IMR-90 (cell line): Measurements from ENCODE around the gene MARCHF3. TPM values are rescaled to one million over a fixed set of nuclear protein-coding genes. Genes with fewer than 3 reads are reported as not detected.

Experiments used
- ATAC-seq: fragments of 200-7000 bp; cut with Tn5 transposase; 2 replicates; pipeline ENCODE4 v1.9.1; 2020; ENCODE audit warnings: low read depth, mild to moderate bottlenecking, moderate library complexity
- BruUV-seq: library from RNA; stranded (reverse); fragments of 400-500 nt; replicated peaks from 2 replicates; lab custom pipeline; 2021; lab: Mats Ljungman, UMichigan
- CTCF ChIA-PET: fragments of 300-600 bp; formaldehyde crosslinking; extraction: SDS; loops from one replicate; lab custom pipeline; 2021; ENCODE audit warnings: antibody characterized with exemption; lab: Yijun Ruan, JAX
- POLR2A ChIA-PET: fragments of 300-600 bp; sonication (Branson Sonifier 250); formaldehyde crosslinking; loops from one replicate; lab custom pipeline; 2022; ENCODE audit warnings: antibody characterized with exemption; ENCODE audit not compliant: unreplicated experiment; lab: Charles Lee
- DNase-seq: peaks from one replicate; pipeline ENCODE4 v3.0.0; 2013
- H2AFZ ChIP-seq: replicated peaks from 2 replicates; pipeline ENCODE3; 2013; ENCODE audit warnings: low read length, mild to moderate bottlenecking; ENCODE audit not compliant: poor library complexity
- H2AK5ac ChIP-seq: 2 replicates; pipeline ENCODE4 v1.6.1; 2013; ENCODE audit warnings: low read depth, low read length, inconsistent platforms
- H2AK9ac ChIP-seq: replicated peaks from 2 replicates; pipeline ENCODE3; 2013; ENCODE audit warnings: mild to moderate bottlenecking, low read depth, low read length, moderate library complexity; ENCODE audit not compliant: poor library complexity
- H2BK120ac ChIP-seq: 2 replicates; pipeline ENCODE4 v1.6.1; 2013; ENCODE audit warnings: low read depth, low read length, inconsistent platforms
- H2BK15ac ChIP-seq: 3 replicates; pipeline ENCODE4 v1.6.1; 2013; ENCODE audit warnings: low read depth, low read length, inconsistent platforms
- H2BK20ac ChIP-seq: 2 replicates; pipeline ENCODE4 v1.6.1; 2013; ENCODE audit warnings: low read depth, mild to moderate bottlenecking, inconsistent platforms, low read length, moderate library complexity
- H2BK5ac ChIP-seq: 2 replicates; pipeline ENCODE4 v1.6.1; 2013; ENCODE audit warnings: mild to moderate bottlenecking, low read depth, low read length, inconsistent platforms; ENCODE audit not compliant: poor library complexity, severe bottlenecking
- H3K14ac ChIP-seq: replicated peaks from 2 replicates; pipeline ENCODE4 v1.6.1; 2013; ENCODE audit warnings: low read depth, low read length, inconsistent platforms
- H3K18ac ChIP-seq: 2 replicates; pipeline ENCODE4 v1.6.1; 2013; ENCODE audit warnings: low read depth, low read length, control low read depth
- H3K23ac ChIP-seq: 2 replicates; pipeline ENCODE4 v1.6.1; 2013; ENCODE audit warnings: low read depth, low read length, inconsistent platforms
- H3K27ac ChIP-seq: 2 replicates; pipeline ENCODE4 v1.5.1; 2013; ENCODE audit warnings: mild to moderate bottlenecking, control low read depth, low read length; ENCODE audit not compliant: insufficient read depth
- H3K27me3 ChIP-seq: 2 replicates; pipeline ENCODE4 v1.6.1; 2013; ENCODE audit warnings: low read length; ENCODE audit not compliant: control insufficient read depth, insufficient read depth
- H3K36me3 ChIP-seq: 2 replicates; pipeline ENCODE4 v1.6.1; 2013; ENCODE audit warnings: low read length, mixed read lengths; ENCODE audit not compliant: control insufficient read depth, insufficient read depth
- H3K4ac ChIP-seq: 2 replicates; pipeline ENCODE4 v1.6.1; 2013; ENCODE audit warnings: low read depth, low read length, inconsistent platforms
- H3K4me1 ChIP-seq: 2 replicates; pipeline ENCODE4 v1.6.1; 2013; ENCODE audit warnings: low read length, mixed read lengths; ENCODE audit not compliant: control insufficient read depth, insufficient read depth
- H3K4me2 ChIP-seq: 2 replicates; pipeline ENCODE4 v1.6.1; 2013; ENCODE audit warnings: low read depth, mild to moderate bottlenecking, control low read depth, low read length, moderate library complexity
- H3K4me3 ChIP-seq: 2 replicates; pipeline ENCODE4 v1.5.1; 2013; ENCODE audit warnings: low read depth, mild to moderate bottlenecking, control low read depth, low read length, moderate library complexity; ENCODE audit not compliant: insufficient read depth
- H3K56ac ChIP-seq: 2 replicates; pipeline ENCODE4 v1.6.1; 2013; ENCODE audit warnings: low read length, inconsistent platforms; ENCODE audit not compliant: insufficient read depth; ENCODE audit errors: extremely low read depth
- H3K79me1 ChIP-seq, 2 experiments: 2 replicates each; pipeline ENCODE4 v1.6.1; 2013; ENCODE audit warnings: low read length in 2 of 2, inconsistent platforms in 1 of 2, low read depth in 1 of 2
- H3K9ac ChIP-seq: 2 replicates; pipeline ENCODE4 v1.6.1; 2013; ENCODE audit warnings: low read depth, low read length, control low read depth
- H3K9me1 ChIP-seq: 2 replicates; pipeline ENCODE4 v1.6.1; 2013; ENCODE audit warnings: low read length, inconsistent platforms; ENCODE audit not compliant: insufficient read depth
- H3K9me3 ChIP-seq: 2 replicates; pipeline ENCODE4 v1.6.1; 2013; ENCODE audit warnings: low read length; ENCODE audit not compliant: control insufficient read depth, insufficient read depth
- H4K20me1 ChIP-seq: 2 replicates; pipeline ENCODE4 v1.6.1; 2013; ENCODE audit warnings: low read length, inconsistent platforms; ENCODE audit not compliant: insufficient read depth
- H4K5ac ChIP-seq: 2 replicates; pipeline ENCODE4 v1.6.1; 2013; ENCODE audit warnings: mild to moderate bottlenecking, low read depth, low read length, control low read depth
- H4K8ac ChIP-seq, 2 experiments: 2 replicates each; pipeline ENCODE4 v1.6.1; 2013; ENCODE audit warnings: low read depth in 2 of 2, low read length in 2 of 2, control low read depth in 1 of 2, inconsistent platforms in 1 of 2
- H4K91ac ChIP-seq: 2 replicates; pipeline ENCODE4 v1.6.1; 2013; ENCODE audit warnings: low read depth, low read length, inconsistent platforms; ENCODE audit not compliant: insufficient read depth
- CEBPB ChIP-seq: IDR thresholded peaks from 2 replicates; pipeline ENCODE4 v1.6.1; 2012; ENCODE audit warnings: low read depth, low read length, improper control_type of control experiment
- FOS ChIP-seq: fragments of 150-350 bp; IDR thresholded peaks from 2 replicates; pipeline ENCODE4 v1.6.1; 2016; ENCODE audit warnings: low read depth, low read length
- MAFK ChIP-seq: IDR thresholded peaks from 2 replicates; pipeline ENCODE4 v1.6.1; 2012; ENCODE audit warnings: low read depth, low read length, improper control_type of control experiment
- dilution Hi-C: fragments of 300-500 bp; cut with HindIII; formaldehyde crosslinking; loops from one replicate; pipeline ENCODE4 v1.14.3; 2018; ENCODE audit warnings: low sequenced_read_pairs; ENCODE audit not compliant: unreplicated experiment
- in situ Hi-C: fragments of 300-500 bp; cut with MboI; formaldehyde crosslinking; loops from 3 replicates; pipeline ENCODE4 v1.14.3; 2019; ENCODE audit warnings: low sequenced_read_pairs, inconsistent platforms, mixed read lengths
- intact Hi-C: fragments of 100-400 bp; cut with micrococcal nuclease; formaldehyde crosslinking; loops from 2 replicates; pipeline ENCODE4 v1.10.0; 2022
- polyA plus RNA-seq, 3 experiments: library from polyadenylated mRNA; depleted of rRNA; stranded (reverse); fragments of >200 nt; gene quantifications; 2 replicates each; pipeline ENCODE4 v1.2.3, GENCODE V29; 2012; ENCODE audit warnings: low replicate concordance in 1 of 3
- total RNA-seq: library from RNA; depleted of rRNA; stranded (reverse); fragments of >200 nt; gene quantifications from 2 replicates; pipeline ENCODE4 v1.2.3, GENCODE V29; 2012

The MARCHF3 gene
- total and polyA plus RNA-seq, 2 of the 4 experiments (the other 2 are of a cell fraction), result 11.2 to 18.8 TPM

DNA sequence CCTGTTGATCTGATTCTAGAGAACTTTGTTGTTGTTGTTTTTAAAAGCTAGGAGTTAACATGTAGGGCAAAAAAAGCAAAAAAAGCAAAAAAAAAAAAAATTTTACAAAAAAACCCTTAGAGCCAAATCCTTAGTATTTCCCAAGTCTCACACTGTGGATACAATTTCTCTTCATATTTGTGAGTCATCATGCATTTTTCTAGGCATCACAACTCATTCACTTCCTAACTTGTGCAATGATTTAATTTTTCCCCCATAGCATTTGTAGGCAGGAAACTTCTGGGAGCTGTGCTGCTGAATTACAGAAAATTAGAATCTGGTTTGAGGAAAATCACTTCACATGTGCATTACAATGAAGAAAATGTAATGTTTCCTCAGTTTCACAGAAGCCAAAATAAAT is 91.9 kb downstream of the MARCHF3 start:
- H3K4ac ChIP-seq, result no peak overlapping the region
- H3K4me3 ChIP-seq, result no peak overlapping the region
- H4K5ac ChIP-seq, result peak overlapping the region; percentile 73
- no peak overlapping the region for H3K23ac ChIP-seq
- ATAC-seq, result peak; percentile 78
- H3K79me1 ChIP-seq, result peaks cover 8 to 16% of the 10 kb centered on the region in 2 experiments; a peak in 3 of 4 replicates
- H3K9me1 ChIP-seq, result no peaks in the 10 kb centered on the region
- in situ Hi-C loops (no loop called here), dilution Hi-C loops (no loop called here), intact Hi-C loops (no loop called here)
- H3K27me3 ChIP-seq, result no peaks in the 10 kb centered on the region
- peak; percentile 89 for DNase-seq
- H3K4me2 ChIP-seq, result peak overlapping the region; percentile 51; the same call in 1 of the 2 replicates
- no peak overlapping the region for H2AFZ ChIP-seq
- no TSS peak for BruUV-seq
- H3K27ac ChIP-seq, result peak overlapping the region; percentile 70; the same call in 1 of the 2 replicates
- peaks cover 5% of the 10 kb centered on the region for H3K4me1 ChIP-seq
- no peak overlapping the region for H3K14ac ChIP-seq
- 0 out of 2 replicates have a peak overlapping the region, but pooled peaks have one; percentile 22 for H3K9ac ChIP-seq
- TF ChIP-seq FOS, result peak; percentile 89; the same call in 1 of the 2 replicates
- no peak for TF ChIP-seq MAFK
- peak; percentile 97 for TF ChIP-seq CEBPB
- H3K18ac ChIP-seq, result peak overlapping the region; percentile 61
- H3K9me3 ChIP-seq, result no peaks in the 10 kb centered on the region
- ChIA-PET CTCF (no interaction called here), POLR2A (no interaction called here)
- peak overlapping the region; percentile 49 for H2BK5ac ChIP-seq
- no peaks in the 10 kb centered on the region for H4K20me1 ChIP-seq
- H3K56ac ChIP-seq, result no peak overlapping the region
- H2AK9ac ChIP-seq, result no peak overlapping the region
- H2BK120ac ChIP-seq, result peak overlapping the region; percentile 49; the same call in 1 of the 2 replicates
- no peak overlapping the region for H4K91ac ChIP-seq
- no peaks in the 10 kb centered on the region for H3K36me3 ChIP-seq
- no peak overlapping the region for H2BK15ac ChIP-seq
- H2AK5ac ChIP-seq, result no peak overlapping the region
- peak overlapping the region in 1 of 2 experiments; percentile 74; a peak in 1 of 4 replicates for H4K8ac ChIP-seq
- H2BK20ac ChIP-seq, result no peak overlapping the region
